8988T (cell line): ENCODE data around the gene DOCK1.
"Not testable (repeated sequence)": the region's sequence is repeated elsewhere in the genome, so short reads cannot be mapped to it uniquely, and the experiment has no call there.

Source experiments
- DNase-seq: peaks from one replicate; pipeline ENCODE4 v3.0.0; 2011

DOCK1 gene

GRCh38 chr10:126904818-126905701 is at the start of gene DOCK1:
TSS of gene DOCK1 (plus strand) at chr10:126905428. CDS start at chr10:126905518, 90 bp downstream.
- DNase-seq, result peak; percentile 99

DNA sequence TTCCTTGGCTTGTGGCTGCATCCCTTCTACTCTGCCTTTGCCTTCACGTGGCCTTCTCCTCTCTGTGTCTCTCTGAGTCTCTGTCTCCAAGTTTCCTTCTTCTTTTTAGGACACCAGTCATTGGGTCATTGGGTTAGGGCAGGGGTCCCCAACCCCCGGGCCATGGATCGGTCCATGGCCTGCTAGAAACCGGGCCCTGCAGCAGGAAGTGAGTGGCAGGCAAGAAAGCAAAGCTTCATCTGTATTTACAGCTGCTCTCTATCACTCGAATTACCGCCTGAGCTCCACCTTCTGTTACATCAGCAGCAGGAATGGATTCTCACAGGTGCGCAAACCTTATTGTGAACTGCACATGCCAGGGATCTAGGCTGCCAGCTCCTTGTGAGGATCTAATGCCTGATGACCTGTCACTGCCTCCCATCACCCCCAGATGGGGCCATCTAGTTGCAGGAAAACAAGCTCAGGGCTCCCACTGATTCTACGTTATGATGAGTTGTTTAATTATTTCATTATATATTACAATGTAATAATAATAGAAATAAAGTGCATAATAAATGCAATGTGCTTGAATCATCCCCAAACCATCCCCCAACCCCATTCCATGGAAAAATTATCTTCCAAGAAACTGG is 47.9 kb upstream of the DOCK1 start:
- no peak for DNase-seq

- DNase-seq, result no peak
Measured at GRCh38 chr10:126867567-126868365, 37.5 kb upstream of the DOCK1 start.

GRCh38 chr10:126868371-126868770 is 36.9 kb upstream of the DOCK1 start:
- no peak for DNase-seq

DNA sequence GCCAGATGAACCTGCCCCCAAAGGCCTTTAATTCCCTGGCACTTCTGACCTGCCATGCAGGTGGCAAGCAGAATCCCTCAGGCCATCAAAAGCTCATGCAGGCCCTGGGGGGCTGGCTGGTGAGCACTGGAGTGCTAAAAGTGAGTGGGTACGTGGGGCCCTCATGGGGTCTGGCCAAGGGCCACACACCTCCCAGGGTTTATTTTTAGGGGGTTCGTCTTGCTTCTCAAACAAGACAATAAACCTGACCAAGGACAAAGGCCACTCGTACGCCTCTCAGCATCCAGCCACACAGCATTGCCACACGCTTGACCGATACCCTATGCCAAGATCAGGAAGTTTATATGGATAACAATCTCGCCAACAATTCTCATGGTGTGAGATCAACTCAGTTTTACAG is 33.1 kb upstream of the DOCK1 start:
- DNase-seq, result no peak

GRCh38 chr10:126872768-126873167 is 32.5 kb upstream of the DOCK1 start:
- DNase-seq, result no peak

DNA sequence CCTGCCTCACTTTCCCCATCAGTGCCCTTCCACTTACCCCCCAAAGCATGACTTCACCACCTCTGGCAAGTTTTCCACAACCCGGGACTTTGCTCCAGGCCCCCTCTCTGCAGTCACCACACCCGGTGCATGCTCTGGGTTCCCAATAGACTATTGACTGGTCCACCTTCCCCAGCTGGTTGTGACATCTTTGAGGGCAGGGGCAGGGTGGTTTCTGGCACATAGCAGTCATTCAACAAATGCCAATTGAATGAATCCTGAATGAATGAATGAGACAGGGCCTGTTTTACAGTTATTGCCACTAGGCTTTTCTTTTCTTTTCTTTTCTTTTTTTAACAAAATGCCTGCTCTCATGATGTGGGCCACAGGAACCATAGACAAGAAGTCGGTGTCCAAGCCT is 28.8 kb upstream of the DOCK1 start:
- no peak for DNase-seq

DNA sequence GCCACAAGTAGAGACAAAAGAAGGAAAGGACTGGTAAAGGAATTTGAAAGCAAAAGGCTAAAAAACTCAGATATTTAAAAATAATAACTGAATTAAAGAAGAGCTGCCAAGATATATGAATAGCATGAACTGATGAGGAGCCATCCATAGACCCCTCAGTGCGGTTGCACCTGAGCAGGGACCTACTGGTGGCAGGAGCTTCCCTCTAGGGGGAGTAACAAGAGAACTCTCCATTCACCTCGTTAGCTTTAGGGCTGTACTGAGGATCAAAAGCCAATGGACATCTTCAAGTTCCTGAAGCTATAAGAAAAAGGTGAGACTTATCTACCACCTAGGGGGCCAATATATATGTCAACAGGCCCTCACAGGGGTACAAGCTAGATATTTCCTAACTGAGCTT is 27.8 kb upstream of the DOCK1 start:
- DNase-seq, result no peak

GRCh38 chr10:126878594-126878993 is 26.6 kb upstream of the DOCK1 start:
- DNase-seq, result no peak

DNA sequence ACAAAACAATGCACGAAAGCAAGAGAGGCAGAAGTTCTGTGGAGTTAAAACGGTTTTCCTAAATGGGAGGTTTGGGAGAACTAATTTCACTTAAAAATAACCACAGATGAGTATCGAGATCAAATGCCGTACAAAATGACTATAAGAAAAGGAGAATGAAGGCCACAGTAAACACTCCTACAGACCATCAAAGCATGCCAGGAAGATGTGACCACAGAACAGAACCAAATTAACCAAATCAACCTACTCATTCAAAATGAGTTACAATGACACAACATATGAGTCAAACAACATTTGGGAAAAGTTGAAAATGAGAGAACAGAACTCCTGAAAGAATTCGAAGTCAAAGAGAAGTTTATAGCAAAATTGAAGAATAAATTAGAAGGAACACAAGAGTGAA is 24.3 kb upstream of the DOCK1 start:
- no peak for DNase-seq

DNA sequence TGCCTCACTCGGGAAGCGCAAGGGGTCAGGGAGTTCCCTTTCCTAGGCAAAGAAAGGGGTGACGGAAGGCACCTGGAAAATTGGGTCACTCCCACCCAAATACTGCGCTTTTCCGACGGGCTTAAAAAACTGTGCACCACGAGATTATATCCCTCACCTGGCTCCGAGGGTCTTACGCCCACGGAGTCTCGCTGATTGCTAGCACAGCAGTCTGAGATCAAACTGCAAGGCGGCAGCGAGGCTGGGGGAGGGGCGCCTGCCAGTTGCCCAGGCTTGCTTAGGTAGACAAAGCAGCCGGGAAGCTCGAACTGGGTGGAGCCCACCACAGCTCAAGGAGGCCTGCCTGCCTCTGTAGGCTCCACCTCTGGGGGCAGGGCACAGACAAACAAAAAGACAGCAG is 23.2 kb upstream of the DOCK1 start:
- DNase-seq, result not testable (repeated sequence)

- not testable (repeated sequence) for DNase-seq
Measured at GRCh38 chr10:126888436-126888835, 16.8 kb upstream of the DOCK1 start.

DNA sequence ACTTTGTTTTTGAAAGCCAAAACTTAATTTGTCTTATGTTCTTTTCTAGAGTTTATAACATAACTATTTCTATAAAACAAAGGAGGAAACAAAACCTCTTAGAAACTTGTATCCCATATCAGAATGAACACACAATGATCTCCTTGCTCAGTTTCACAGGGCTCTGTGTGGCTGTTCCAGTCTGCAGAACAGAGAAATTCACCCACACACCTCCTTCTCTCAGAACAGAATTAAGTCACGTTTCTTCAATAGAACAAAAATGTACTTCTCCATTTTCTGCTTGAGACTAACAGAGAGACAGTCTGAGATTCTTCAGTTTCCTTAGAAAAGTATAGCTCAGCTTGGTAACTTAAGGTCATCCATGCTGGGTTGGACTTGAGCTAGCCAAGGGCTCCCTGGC is 15.8 kb upstream of the DOCK1 start:
- no peak for DNase-seq

DNA sequence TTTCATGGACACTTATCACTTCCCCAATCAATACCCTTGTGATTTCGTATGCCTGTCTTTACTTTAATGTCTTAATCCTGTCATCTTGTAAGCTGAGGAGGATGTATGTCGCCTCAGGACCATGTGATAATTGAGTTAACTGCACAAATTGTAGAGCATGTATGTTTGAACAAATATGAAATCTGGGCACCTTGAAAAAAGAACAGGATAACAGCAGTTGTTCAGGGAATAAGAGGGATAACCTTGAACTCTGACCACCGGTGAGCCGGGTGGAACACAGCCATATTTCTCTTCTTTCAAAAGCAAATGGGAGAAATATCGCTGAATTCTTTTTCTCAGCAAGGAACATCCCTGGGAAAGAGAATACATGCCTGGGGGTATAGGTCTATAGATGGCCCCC is 14.4 kb upstream of the DOCK1 start:
- not testable (repeated sequence) for DNase-seq

GRCh38 chr10:126892226-126893175 is 12.7 kb upstream of the DOCK1 start:
- DNase-seq, result no peak

GRCh38 chr10:126893206-126893605 is 12.0 kb upstream of the DOCK1 start:
- DNase-seq, result no peak

DNA sequence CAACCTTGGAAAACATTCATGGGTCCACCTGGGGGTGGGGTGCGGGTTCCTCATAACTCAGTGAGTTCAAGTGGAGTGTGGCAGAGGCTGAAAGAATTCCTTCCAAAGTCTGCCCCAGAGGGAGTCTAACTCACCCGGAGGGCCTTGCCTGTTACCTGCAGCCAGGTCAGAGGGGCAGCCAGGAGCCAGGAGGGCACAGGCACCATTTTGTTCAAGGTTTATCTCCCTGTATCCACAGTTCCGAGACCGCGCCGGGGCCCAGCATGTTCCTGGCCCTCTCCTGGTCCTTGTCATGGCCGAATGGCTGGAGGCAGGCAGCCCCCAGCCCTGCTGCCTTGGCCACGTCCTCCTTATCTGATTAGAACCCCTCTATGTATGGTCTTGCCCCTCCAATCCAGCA is 11.4 kb upstream of the DOCK1 start:
- no peak for DNase-seq

GRCh38 chr10:126895214-126895781 is 9.9 kb upstream of the DOCK1 start:
- DNase-seq, result no peak

DNA sequence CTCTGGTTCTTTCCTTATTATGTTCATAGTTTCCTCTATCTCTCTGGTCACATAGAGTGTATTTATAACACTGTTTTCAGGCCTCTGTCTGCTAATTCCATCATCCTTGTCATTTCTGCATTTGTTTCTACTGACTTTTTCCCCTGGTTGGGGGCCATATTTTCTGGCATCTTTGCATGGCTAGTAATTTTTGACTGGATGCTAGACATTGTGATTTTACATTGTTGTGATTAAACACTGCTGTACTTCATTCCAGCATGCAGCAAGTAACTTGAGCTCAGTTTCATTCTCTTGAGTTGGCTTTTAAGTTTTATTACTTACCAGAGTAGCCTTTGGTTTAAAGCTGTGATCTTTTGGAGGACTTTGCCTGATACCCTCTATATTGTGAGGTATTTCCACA is 6.8 kb upstream of the DOCK1 start:
- no peak for DNase-seq

DNA sequence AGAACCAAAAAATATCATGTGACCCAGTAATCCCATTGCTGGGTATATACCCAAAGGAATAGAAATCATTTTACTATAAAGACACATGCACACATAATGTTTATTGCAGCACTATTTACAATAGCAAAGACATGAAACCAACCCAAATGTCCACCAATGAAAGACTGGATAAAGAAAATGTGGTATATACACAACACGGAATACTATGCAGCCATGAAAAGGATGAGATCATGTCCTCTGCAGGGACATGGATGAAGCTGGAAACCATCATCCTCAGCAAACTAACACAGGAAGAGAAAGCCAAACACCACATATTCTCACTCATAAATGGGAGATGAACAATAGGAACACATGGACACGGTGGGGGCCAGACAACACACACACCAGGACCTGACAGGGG is 5.7 kb upstream of the DOCK1 start:
- DNase-seq, result not testable (repeated sequence)

GRCh38 chr10:126902157-126902556 is 3.1 kb upstream of the DOCK1 start:
- DNase-seq, result peak; percentile 73
